ENCODE results near the gene CBLB.

Gene CBLB

DNA sequence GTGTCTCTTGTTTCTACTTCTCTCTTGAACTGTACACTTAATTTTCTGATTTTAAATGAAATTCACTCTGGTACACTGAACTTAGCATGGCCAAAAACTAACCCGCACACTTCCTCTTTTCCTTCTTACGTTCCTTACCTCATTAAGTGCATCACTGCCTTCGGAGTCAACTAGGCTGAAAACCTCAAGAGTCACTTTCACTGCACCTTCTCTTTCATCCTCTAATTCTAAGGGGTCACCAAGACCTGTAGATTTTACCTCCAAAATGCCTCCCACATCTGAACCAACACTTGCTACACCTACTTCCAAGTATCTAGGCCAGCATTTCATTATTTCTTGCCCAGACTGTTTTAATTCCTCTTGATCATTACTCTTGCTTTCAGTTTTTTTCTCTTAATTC is 6.6 kb downstream of the CBLB start:
- TF ChIP-seq SIN3A (IDR thresholded peaks at IDR 0.05; ENCODE audit: borderline replicate concordance, insufficient read depth, low read length) (no peak), FOXP2 (optimal IDR thresholded peaks at IDR 0.05; ENCODE audit: borderline replicate concordance, extremely low read depth, extremely low read length, insufficient read depth) (no peak), POLR2AphosphoS5 (IDR thresholded peaks at IDR 0.05; ENCODE audit: low read depth, low read length) (no peak), TAF1 (IDR thresholded peaks at IDR 0.05; ENCODE audit: borderline replicate concordance, insufficient read depth, low read length) (no peak)
- TF ChIP-seq, protein P1, sequence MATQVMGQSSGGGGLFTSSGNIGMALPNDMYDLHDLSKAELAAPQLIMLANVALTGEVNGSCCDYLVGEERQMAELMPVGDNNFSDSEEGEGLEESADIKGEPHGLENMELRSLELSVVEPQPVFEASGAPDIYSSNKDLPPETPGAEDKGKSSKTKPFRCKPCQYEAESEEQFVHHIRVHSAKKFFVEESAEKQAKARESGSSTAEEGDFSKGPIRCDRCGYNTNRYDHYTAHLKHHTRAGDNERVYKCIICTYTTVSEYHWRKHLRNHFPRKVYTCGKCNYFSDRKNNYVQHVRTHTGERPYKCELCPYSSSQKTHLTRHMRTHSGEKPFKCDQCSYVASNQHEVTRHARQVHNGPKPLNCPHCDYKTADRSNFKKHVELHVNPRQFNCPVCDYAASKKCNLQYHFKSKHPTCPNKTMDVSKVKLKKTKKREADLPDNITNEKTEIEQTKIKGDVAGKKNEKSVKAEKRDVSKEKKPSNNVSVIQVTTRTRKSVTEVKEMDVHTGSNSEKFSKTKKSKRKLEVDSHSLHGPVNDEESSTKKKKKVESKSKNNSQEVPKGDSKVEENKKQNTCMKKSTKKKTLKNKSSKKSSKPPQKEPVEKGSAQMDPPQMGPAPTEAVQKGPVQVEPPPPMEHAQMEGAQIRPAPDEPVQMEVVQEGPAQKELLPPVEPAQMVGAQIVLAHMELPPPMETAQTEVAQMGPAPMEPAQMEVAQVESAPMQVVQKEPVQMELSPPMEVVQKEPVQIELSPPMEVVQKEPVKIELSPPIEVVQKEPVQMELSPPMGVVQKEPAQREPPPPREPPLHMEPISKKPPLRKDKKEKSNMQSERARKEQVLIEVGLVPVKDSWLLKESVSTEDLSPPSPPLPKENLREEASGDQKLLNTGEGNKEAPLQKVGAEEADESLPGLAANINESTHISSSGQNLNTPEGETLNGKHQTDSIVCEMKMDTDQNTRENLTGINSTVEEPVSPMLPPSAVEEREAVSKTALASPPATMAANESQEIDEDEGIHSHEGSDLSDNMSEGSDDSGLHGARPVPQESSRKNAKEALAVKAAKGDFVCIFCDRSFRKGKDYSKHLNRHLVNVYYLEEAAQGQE (IDR thresholded peaks at IDR 0.05; ENCODE audit: insufficient read depth in 1 of 2, low read depth in 2 of 2, low read length in 2 of 2), result no peak

DNA sequence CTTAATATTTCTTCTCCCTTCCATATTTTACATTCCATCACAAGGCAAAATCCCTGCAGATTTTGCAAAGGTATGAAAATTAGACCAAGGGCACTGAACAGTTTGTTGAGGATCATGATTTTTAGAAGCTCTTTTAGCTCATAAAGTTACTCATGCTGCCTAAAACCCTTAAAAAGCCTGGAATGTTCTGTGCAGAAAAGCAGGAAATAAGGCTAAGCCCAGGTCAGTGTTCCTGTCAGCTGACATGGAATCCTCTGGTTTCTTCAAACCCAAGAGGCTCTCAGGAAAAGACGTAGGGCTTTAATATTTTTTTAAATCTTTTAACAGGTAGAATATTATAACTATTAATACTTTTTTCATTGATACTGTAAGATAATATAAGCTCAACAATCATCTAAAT is 8.2 kb downstream of the CBLB start:
- TF ChIP-seq POLR2AphosphoS5 (IDR thresholded peaks at IDR 0.05; ENCODE audit: low read depth, low read length) (no peak), SIN3A (IDR thresholded peaks at IDR 0.05; ENCODE audit: borderline replicate concordance, insufficient read depth, low read length) (no peak), FOXP2 (optimal IDR thresholded peaks at IDR 0.05; ENCODE audit: borderline replicate concordance, extremely low read depth, extremely low read length, insufficient read depth) (no peak), TAF1 (IDR thresholded peaks at IDR 0.05; ENCODE audit: borderline replicate concordance, insufficient read depth, low read length) (no peak)

DNA sequence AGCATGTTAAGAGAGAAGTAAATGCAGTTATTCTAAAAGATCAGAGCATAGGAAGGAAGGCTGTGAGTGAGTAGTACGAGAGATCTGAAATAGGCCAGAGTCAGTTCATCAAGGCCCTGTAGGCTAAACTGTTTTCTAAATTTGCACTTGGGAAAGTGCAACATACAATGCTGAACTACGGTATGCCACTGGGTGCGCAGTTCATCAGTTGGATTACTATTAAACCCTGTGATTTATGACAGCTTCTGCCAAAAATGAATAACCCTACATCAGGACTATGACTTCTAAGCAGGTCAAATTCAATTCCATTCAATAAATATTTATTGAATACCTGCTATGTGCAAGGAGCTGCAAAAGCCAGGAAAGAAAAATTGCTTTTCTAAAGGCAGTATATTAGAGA is 10.8 kb downstream of the CBLB start:
- TF ChIP-seq TAF1 (IDR thresholded peaks at IDR 0.05; ENCODE audit: borderline replicate concordance, insufficient read depth, low read length) (no peak), FOXP2 (optimal IDR thresholded peaks at IDR 0.05; ENCODE audit: borderline replicate concordance, extremely low read depth, extremely low read length, insufficient read depth) (no peak), SIN3A (IDR thresholded peaks at IDR 0.05; ENCODE audit: borderline replicate concordance, insufficient read depth, low read length) (no peak), POLR2AphosphoS5 (IDR thresholded peaks at IDR 0.05; ENCODE audit: low read depth, low read length) (no peak)
- TF ChIP-seq, protein P1 (IDR thresholded peaks at IDR 0.05; ENCODE audit: insufficient read depth in 1 of 2, low read depth in 2 of 2, low read length in 2 of 2), result no peak

DNA sequence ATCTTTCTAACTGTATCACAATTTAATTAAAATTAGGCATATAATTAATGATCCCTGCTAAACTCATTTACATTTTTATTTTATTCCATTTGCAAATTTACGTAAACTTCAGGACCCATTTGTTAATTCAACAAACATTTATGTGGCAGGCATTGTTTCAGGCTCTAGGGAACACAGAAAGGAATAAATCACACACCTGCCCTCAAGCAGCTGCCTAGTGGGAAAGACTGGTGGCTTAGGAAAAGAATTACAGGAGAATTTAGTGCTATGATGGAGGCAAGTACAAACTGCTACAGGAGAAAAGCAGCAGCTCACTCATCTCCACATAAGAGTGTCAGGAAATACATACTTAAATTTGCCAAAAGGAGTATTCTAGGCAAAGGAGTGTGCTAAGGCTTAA is 11.2 kb downstream of the CBLB start:
- TF ChIP-seq TAF1 (IDR thresholded peaks at IDR 0.05; ENCODE audit: borderline replicate concordance, insufficient read depth, low read length), result no peak
- no peak for TF ChIP-seq FOXP2 (optimal IDR thresholded peaks at IDR 0.05; ENCODE audit: borderline replicate concordance, extremely low read depth, extremely low read length, insufficient read depth)
- no peak for TF ChIP-seq SIN3A (IDR thresholded peaks at IDR 0.05; ENCODE audit: borderline replicate concordance, insufficient read depth, low read length)
- no peak for TF ChIP-seq POLR2AphosphoS5 (IDR thresholded peaks at IDR 0.05; ENCODE audit: low read depth, low read length)
- TF ChIP-seq, protein P1 (IDR thresholded peaks at IDR 0.05; ENCODE audit: insufficient read depth in 1 of 2, low read depth in 2 of 2, low read length in 2 of 2), result no peak

DNA sequence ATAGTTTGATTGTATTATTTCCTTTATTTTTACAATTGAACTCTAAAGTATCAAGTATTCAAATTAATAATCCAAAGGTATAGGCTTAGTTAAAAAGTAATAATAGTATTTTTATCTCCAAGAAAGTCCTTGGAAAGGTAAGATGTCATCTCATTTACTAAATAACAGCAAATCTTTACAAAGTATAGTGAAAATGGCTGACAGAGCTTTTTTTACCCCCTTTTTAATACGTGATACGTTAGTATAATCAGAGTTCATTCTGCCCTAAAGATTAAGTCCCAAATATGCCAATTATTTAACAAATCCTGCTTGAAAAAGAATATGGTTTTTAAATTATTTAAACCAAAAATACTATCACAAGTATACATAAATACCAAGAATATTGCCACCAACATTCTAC is 12.2 kb downstream of the CBLB start:
- TF ChIP-seq POLR2AphosphoS5 (IDR thresholded peaks at IDR 0.05; ENCODE audit: low read depth, low read length), result no peak
- TF ChIP-seq, protein P1 (IDR thresholded peaks at IDR 0.05; ENCODE audit: insufficient read depth in 1 of 2, low read depth in 2 of 2, low read length in 2 of 2), result no peak
- TF ChIP-seq FOXP2 (optimal IDR thresholded peaks at IDR 0.05; ENCODE audit: borderline replicate concordance, extremely low read depth, extremely low read length, insufficient read depth), result no peak
- TF ChIP-seq TAF1 (IDR thresholded peaks at IDR 0.05; ENCODE audit: borderline replicate concordance, insufficient read depth, low read length), result no peak
- no peak for TF ChIP-seq SIN3A (IDR thresholded peaks at IDR 0.05; ENCODE audit: borderline replicate concordance, insufficient read depth, low read length)
